Muscle of leg (tissue), 11 donors: ENCODE measurements around the gene KIAA1328. TPM values are rescaled to one million over a fixed set of nuclear protein-coding genes. Genes with fewer than 3 reads are reported as not detected.
A peak's percentile ranks its signal among the peaks of the same experiment; 100 is the strongest.

Source experiments
- DNase-seq: peaks from one replicate; pipeline ENCODE4 v3.0.0; 2013
- H3K27ac ChIP-seq: one replicate; pipeline ENCODE4 v1.5.1; 2013; ENCODE audit warnings: mild to moderate bottlenecking, low read length, control low read depth
- H3K27me3 ChIP-seq: one replicate; pipeline ENCODE4 v1.6.1; 2013; ENCODE audit warnings: low read length; ENCODE audit not compliant: control insufficient read depth, insufficient read depth
- H3K36me3 ChIP-seq: one replicate; pipeline ENCODE4 v1.6.1; 2013; ENCODE audit warnings: low read length; ENCODE audit not compliant: control insufficient read depth, insufficient read depth
- H3K4me1 ChIP-seq: one replicate; pipeline ENCODE4 v1.6.1; 2013; ENCODE audit warnings: low read length; ENCODE audit not compliant: control insufficient read depth, insufficient read depth
- H3K4me3 ChIP-seq: one replicate; pipeline ENCODE4 v1.5.1; 2013; ENCODE audit warnings: low read length, control low read depth
- H3K9me3 ChIP-seq: replicated peaks from 2 replicates; pipeline ENCODE4 v1.6.1; 2013; ENCODE audit warnings: low read depth, low read length; ENCODE audit not compliant: control insufficient read depth
- WGBS: methylation state at CpG from one replicate; pipeline ENCODE4 v1.1.5; 2013; ENCODE audit warnings: missing lambda C conversion rate; ENCODE audit not compliant: insufficient coverage; 5-methylcytosine and 5-hydroxymethylcytosine counted together
- polyA plus RNA-seq, 8 donors: library from polyadenylated mRNA; unstranded; fragments of 120-200 nt; gene quantifications; one replicate each; pipeline versions ENCODE4 v1.2.1 to v1.2.3, GENCODE V29; 2013; ENCODE audit warnings: inconsistent platforms in 1 of 8, low replicate concordance in 1 of 8; ENCODE audit not compliant: insufficient read length in 8 of 8, insufficient read depth in 1 of 8
- total RNA-seq: library from RNA; stranded (reverse); fragments of 120-200 nt; gene quantifications from one replicate; pipeline ENCODE4 v1.2.4, GENCODE V29; 2013

The KIAA1328 gene
- total and polyA plus RNA-seq, 9 donors = 5.3 to 11.4 (median 6.1) TPM

DNA sequence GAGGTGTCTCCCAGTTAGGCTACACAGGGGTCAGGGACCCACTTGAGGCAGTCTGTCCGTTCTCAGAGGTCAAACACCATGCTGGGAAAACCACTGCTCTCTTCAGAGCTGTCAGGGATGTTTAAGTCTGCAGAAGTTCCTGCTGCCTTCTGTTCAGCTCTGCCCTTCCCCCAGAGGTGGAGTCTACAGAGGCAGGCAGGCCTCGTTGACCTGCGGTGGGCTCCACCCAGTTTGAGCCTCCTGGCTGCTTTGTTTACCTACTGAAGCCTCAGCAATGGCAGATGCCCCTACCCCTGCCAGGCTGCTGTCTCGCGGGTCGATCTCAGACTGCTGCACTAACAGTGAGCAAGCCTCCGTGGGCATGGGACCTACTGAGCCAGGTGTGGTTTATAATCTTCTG is 390.3 kb downstream of the KIAA1328 start:
- DNase-seq = no peak
- Histone ChIP-seq H3K36me3 (no peaks in the 10 kb centered on the region), H3K4me3 (no peak overlapping the region), H3K9me3 (no peaks in the 10 kb centered on the region), H3K27me3 (no peaks in the 10 kb centered on the region), H3K27ac (no peak overlapping the region), H3K4me1 (no peaks in the 10 kb centered on the region)
- 55% methylated on average over 7 of the region's 7 CpGs for WGBS

GRCh38 chr18:37222354-37222998 is 393.5 kb downstream of the KIAA1328 start:
- no peak for DNase-seq
- Histone ChIP-seq H3K36me3 (no peaks in the 10 kb centered on the region), H3K27ac (no peak overlapping the region), H3K4me1 (no peaks in the 10 kb centered on the region), H3K27me3 (no peaks in the 10 kb centered on the region), H3K4me3 (no peak overlapping the region), H3K9me3 (no peaks in the 10 kb centered on the region)
- WGBS = no CpG with 5 or more reads among the region's 4 CpGs

DNA sequence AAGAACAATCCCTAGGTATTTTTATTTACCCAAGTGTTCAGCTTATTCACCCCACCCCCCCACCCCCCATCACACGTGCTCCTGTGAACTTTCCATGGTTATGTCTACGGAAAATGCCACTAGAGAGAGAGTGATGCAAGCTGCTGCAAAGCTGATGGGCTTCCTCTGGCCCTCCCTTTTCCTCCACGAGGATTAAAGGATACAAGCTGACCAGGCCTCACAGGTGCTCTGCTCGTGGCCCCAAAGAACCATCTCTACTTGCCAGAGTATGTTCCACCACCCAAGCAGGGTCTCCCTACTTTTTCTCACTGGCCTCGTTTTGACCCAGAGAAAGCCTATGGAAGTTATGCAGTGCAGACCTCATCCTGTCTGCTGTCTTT is 394.1 kb downstream of the KIAA1328 start:
- 56% methylated on average over 3 of the region's 5 CpGs for WGBS
- H3K4me3 ChIP-seq = no peak overlapping the region
- no peaks in the 10 kb centered on the region for H3K27me3 ChIP-seq
- H3K4me1 ChIP-seq = no peaks in the 10 kb centered on the region
- H3K36me3 ChIP-seq = no peaks in the 10 kb centered on the region
- H3K27ac ChIP-seq = no peak overlapping the region
- no peak for DNase-seq
- no peaks in the 10 kb centered on the region for H3K9me3 ChIP-seq

- no peak for DNase-seq
- Histone ChIP-seq H3K4me1 (no peaks in the 10 kb centered on the region), H3K36me3 (no peaks in the 10 kb centered on the region), H3K27ac (no peak overlapping the region), H3K4me3 (no peak overlapping the region), H3K9me3 (no peaks in the 10 kb centered on the region), H3K27me3 (no peaks in the 10 kb centered on the region)
- WGBS = 58% methylated on average over 2 of the region's 4 CpGs
These were observed 396.4 kb downstream of the KIAA1328 start for GRCh38 chr18:37225279-37225678.

- DNase-seq = no peak
- Histone ChIP-seq H3K27me3 (no peaks in the 10 kb centered on the region), H3K27ac (no peak overlapping the region), H3K9me3 (no peaks in the 10 kb centered on the region), H3K36me3 (no peaks in the 10 kb centered on the region), H3K4me1 (no peaks in the 10 kb centered on the region), H3K4me3 (no peak overlapping the region)
- WGBS = 54% methylated on average over 3 of the region's 3 CpGs
These were observed 401.8 kb downstream of the KIAA1328 start for GRCh38 chr18:37230768-37231167.

DNA sequence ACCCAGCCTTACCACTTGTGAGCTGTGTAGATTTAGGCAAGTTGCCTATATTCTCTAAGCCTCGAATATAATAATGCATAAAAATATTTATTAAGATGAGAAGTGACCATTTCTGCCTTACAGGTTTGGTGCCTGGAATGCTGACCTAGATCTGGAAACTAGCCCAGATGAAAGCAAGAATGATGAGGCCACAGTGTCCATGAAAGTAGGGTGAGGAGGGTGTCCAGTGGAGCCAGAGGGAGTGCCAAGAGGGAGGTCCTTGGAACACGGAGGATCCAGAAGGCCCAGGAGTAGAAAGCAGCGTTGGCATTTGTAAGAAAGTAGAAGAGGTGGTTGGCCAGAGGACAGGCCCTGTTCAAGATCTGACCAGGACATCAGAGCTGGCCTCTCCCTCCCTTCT is 402.3 kb downstream of the KIAA1328 start:
- no peak for DNase-seq
- WGBS = 29% methylated on average over 2 of the region's 3 CpGs

DNA sequence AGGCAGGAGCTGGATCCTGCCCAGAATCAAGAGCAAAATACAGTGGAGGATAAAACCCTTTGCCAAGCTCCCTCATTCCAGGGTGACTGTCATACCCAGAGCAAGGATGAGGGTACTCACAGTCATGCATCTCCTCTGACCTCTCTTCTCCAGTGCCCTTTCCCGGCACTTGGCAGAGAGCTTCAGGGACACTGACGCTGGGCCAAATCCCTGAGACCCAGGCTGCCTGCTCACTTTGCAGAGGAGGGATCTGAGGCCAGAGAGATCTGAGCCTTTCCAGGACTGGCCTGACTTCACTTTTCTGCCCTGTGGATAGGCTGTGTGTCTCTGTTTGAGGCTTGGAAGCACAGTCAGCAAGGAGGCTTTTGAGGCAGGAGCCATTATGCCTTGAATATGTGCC is 406.7 kb downstream of the KIAA1328 start:
- Histone ChIP-seq H3K27me3 (no peaks in the 10 kb centered on the region), H3K4me3 (no peak overlapping the region), H3K27ac (no peak overlapping the region), H3K36me3 (no peaks in the 10 kb centered on the region), H3K9me3 (no peaks in the 10 kb centered on the region), H3K4me1 (no peaks in the 10 kb centered on the region)
- no peak for DNase-seq
- WGBS = 86% methylated on average over 1 of the region's 2 CpGs

More for the DNA sequence above, 402.3 kb downstream of the KIAA1328 start:
- Histone ChIP-seq H3K4me3 (no peak overlapping the region), H3K36me3 (no peaks in the 10 kb centered on the region), H3K4me1 (no peaks in the 10 kb centered on the region), H3K27ac (no peak overlapping the region), H3K9me3 (no peaks in the 10 kb centered on the region), H3K27me3 (no peaks in the 10 kb centered on the region)

GRCh38 chr18:37238282-37239108 is 409.6 kb downstream of the KIAA1328 start:
- 86% methylated on average over 5 of the region's 6 CpGs for WGBS
- H3K36me3 ChIP-seq = no peaks in the 10 kb centered on the region
- H3K27ac ChIP-seq = no peak overlapping the region
- H3K4me3 ChIP-seq = no peak overlapping the region
- no peaks in the 10 kb centered on the region for H3K9me3 ChIP-seq
- peaks cover 13% of the 10 kb centered on the region for H3K4me1 ChIP-seq
- H3K27me3 ChIP-seq = peaks cover 2% of the 10 kb centered on the region
- DNase-seq = no peak

DNA sequence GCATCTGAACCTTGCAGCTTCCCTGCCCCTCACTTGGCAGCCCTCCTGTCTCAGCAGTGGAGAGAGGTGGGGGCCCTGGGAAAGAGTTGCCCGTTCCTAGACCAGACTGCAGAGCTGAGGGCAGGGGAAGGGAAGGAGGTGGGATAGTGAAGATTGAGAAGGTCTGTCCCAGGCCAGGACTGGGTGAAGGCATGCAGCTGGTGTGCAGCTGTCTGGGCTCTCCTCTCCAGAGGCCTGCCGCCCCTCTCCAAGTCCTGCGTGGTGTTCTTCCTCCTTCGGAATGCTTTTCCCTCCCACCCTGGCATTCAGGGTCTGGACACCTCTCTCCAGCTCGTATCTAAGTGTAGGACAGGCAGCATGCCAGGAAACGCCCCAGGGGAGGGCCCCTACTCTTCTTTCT is 413.2 kb downstream of the KIAA1328 start:
- peaks cover 9% of the 10 kb centered on the region for H3K27me3 ChIP-seq
- H3K4me3 ChIP-seq = no peak overlapping the region
- WGBS = 39% methylated on average over 4 of the region's 6 CpGs
- no peak for DNase-seq
- no peak overlapping the region for H3K27ac ChIP-seq
- peaks cover 13% of the 10 kb centered on the region for H3K4me1 ChIP-seq
- no peaks in the 10 kb centered on the region for H3K9me3 ChIP-seq
- no peaks in the 10 kb centered on the region for H3K36me3 ChIP-seq

DNA sequence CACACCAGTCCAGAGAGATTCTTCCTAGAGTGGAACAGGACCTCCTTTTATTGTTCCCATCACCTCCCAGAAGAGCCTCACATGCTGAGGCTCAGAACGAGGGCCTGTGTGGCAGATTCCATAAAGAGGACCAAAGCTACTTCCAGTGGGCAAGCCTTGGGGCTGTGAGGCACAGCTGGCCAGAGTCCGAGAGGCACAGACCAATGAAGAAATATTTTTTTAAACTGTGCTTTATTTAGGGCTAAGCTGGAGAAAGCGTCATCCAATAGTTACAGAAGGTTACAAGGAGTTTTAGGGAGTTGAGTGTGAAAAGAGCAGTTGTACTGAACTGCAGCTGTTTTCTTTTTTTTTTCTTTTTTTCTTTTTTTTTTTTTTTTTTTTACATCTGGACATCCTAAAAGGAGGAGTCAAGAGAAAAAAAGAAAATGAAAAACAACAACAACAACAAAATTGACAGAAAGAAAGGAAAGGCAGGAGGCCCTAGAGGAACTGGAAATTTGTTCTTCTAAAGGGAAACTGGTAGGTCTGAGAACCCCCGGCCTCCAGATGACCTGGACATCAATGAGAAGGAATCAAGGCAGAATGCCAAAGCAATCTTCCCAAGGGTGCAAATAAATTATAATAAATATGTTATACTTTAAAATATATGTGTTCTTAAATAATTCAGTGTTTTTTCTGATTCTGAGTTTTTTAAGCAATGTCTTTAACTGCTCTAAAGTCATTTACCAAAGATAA is 414.1 kb downstream of the KIAA1328 start:
- H3K27me3 ChIP-seq = peaks cover 9% of the 10 kb centered on the region

More for the DNA sequence above, 414.1 kb downstream of the KIAA1328 start:
- peak; percentile 47 for DNase-seq
- H3K9me3 ChIP-seq = no peaks in the 10 kb centered on the region
- H3K36me3 ChIP-seq = no peaks in the 10 kb centered on the region
- WGBS = 45% methylated on average over 1 of the region's 4 CpGs
- peaks cover 13% of the 10 kb centered on the region for H3K4me1 ChIP-seq
- no peak overlapping the region for H3K4me3 ChIP-seq
- H3K27ac ChIP-seq = no peak overlapping the region
